Stimulated activated CD8-positive, alpha-beta memory T cell treated with anti-CD3 and anti-CD28 coated beads, Interleukin-4, amount 100 ng/mL, for 4 hours (primary cell): ENCODE results near the gene ATXN1.

Experiments used
- DNase-seq, 2 donors: peaks; one replicate each; pipeline ENCODE4 v3.0.0-alpha.2; 2020; ENCODE audit warnings: low read depth in 2 of 2, low spot score in 1 of 2

The ATXN1 gene

DNA sequence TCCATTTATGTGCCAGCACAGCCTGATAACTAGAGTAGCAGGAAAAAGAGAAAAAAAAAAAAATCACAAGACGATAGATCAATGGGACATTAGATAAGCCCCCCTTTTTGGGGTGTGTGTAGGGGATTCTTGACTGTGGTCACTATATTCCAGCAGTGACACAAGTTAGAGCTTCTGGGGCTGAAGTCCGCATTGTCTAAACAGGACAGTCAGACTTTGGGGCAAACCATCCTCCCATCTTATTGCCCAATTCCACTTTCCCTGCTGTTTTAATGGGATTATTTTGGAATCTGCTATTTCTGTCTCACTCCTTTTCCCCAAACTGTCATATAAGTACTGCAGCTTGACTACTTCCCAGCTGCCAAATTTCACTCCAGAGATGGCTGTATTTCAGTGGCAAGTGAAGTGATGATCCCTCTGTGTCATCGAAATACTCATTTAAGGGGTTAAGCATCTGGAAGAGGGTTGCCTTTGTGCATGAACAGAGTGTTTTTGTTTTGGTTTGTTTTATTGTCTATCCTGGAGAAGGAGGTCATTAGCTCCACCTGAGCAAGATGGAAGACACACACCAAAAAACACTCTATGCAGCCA is 182.5 kb downstream of the ATXN1 start:
- no peak for DNase-seq

DNA sequence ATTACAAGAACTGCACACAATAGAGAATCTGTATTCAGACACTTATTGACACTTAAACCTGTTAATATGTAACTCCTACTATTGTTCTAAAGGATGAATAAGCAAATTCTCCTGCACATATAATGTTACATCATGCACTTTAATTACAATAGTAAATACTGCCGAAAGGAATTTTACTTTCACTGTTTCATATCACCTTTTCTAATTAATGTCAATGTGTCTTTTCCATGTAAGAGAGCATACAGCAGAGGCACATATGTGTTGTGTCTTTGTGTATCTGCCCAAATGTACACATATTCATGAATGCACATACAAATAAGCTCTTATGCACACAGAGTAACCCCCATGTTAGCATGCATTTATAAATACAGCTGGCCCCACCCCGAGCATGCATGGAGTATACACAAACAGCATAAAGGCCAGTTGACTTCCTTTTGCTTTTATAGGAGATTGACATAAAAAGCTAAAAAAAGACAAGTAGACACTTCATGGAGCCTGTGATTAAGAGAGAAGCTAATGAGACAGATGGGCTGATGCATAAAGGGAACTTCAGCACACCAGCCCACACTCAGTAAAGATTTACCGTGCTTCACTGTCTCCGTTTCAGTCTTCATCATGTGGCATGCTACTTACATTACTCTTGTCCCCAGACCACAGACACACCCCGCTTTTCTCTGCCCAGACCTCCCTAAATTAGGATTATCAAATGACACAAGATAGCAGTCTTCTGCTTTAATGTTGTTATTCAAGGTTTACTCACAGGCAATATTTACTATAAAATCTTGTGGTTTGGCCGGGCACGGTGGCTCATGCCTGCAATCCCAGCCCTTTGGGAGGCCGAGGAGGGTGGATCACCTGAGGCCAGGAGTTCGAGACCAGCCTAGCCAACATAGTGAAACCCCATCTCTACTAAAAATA is 184.6 kb downstream of the ATXN1 start:
- no peak for DNase-seq

DNA sequence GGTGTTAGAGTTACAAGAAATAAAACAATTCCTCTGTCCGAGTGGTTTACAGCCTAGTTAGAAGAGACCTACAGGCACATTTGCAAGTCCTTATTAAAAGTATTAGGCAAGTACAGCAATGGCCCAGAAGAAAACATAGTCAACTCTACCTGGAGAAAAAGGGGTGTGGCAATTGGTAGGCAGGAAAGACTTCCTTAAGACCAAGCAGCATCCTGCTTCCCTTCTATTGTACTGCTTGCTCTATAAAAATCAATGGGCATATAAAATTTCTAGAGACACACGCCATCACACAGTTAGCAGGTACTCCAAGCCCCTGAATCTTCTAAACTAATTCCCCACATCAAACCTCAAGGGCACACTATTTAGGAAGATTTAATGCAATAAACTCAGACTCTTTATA is 185.6 kb downstream of the ATXN1 start:
- DNase-seq = no peak

DNA sequence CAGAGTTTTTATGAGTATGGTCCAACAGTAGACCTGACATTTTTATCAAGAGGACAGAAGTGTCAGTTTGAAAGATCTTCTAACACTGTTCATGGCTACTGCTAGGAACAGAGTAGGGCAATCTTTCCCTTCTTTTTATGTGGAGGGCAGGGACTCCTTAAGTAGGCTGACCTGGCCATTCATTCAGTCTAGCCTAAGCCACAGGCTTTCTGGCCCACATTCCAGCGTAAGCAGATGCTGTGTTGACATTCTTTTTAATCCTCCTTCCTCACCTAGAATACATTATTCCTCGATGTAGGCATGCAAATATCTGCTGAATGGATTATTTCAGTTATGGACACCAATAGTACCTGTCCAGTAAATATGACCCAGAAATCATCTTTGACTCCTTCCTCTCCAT is 188.3 kb downstream of the ATXN1 start:
- DNase-seq = no peak

DNA sequence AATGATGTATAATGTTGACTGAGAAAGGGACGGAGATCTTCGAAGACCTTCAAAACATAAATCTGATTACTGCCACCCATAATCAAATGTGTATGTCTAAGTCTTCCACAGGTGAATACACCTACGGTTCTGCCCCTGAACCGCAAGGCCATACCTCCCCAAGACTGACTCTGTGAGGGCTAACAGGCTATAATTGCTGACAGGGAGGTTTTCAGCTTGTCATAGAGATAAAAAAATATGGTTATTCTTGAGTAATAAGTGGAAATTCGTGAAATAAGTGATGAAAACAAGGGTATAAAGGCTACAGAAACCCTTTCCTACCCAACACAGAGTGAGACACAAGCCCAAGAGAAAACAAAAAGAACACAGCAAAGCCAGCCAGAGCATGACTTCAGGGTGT is 188.9 kb downstream of the ATXN1 start:
- DNase-seq = no peak

DNA sequence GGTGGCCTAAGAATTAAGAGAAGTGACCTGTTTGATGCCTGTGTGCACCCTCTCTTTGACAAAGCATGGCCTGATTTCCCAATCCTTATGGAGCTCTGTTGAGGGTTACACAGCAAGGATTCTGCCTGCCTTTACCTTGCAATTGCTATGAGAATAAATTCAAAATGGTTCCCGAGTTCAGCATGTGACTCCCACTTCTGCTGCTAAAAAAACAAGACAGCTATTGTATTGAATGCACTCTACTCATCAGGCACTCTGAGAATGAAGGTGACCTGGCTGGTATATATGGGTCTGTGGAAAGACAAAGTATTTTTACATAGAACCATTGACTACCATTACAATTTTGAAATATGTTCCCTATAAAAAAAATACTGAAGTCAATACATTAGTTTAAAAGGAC is 190.3 kb downstream of the ATXN1 start:
- DNase-seq = no peak

DNA sequence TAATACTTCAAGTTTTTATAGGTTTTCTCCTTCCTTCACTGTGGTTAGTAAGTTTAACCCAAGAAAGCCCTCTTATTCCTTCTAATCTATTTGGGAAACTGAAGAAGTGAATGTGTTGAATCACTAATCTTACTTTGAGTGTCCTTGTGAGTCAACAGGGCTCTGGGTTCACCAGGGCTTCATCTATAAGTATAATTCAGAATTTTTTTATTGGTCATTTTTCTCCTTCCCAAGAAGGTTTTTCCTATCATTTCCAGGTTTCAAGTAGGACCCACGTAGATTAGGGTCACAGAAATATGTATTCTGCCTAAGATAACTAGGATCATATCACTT is 191.1 kb downstream of the ATXN1 start:
- no peak for DNase-seq

DNA sequence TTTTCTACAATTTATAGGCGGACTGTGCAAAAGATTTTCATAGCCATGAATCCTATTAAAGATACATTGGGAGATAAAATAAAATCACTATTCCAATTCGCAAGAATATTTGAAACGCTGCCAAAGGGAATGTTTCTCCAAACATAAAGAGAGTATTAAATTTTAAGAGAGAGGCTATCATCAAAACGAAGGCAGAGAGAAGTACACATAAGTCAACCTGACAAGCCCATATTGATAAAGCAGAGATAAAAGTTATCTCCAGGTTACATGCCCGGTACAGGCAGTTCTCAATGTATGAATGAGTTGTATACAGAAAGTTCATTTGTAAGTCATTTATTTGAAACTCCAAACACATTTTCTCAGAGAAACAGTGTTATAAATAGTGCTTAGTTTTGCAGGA is 193.1 kb downstream of the ATXN1 start:
- no peak for DNase-seq

DNA sequence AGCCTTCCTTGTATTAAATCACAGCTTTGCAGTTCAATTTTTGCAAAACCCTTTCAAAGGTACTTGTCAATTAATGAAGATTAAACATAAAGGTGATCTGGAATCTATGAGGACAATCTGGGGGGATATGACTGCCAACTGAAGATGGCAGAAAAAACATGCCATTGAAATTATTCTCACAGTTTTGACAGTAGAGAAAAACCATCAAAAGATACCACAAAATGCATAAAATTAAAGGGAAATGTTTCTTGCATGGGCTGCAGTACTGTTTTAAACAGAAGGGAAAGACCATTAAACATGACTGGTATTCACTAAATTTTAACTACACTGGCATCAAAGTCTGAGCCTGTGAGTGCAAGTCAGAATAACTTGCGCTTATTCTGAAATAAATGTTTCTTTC is 194.2 kb downstream of the ATXN1 start:
- DNase-seq = no peak

DNA sequence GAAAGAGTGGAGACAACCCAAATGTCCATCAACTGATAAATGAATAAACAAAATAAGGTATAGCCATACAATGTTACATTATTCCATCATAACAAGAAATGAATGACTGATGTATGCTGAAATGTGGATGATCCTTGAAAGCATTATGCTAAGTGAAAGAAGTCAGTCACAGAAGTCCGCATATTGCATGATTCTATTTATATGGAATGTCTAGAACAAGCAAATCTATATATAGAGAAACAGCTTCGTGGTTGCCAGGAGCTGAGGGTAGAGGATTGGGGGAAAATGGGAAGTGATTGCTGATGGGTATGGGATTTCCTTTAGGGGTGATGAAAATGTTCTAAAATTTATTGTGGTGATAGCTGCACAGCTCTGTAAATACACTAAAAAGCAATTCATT is 196.8 kb downstream of the ATXN1 start:
- no peak for DNase-seq

DNA sequence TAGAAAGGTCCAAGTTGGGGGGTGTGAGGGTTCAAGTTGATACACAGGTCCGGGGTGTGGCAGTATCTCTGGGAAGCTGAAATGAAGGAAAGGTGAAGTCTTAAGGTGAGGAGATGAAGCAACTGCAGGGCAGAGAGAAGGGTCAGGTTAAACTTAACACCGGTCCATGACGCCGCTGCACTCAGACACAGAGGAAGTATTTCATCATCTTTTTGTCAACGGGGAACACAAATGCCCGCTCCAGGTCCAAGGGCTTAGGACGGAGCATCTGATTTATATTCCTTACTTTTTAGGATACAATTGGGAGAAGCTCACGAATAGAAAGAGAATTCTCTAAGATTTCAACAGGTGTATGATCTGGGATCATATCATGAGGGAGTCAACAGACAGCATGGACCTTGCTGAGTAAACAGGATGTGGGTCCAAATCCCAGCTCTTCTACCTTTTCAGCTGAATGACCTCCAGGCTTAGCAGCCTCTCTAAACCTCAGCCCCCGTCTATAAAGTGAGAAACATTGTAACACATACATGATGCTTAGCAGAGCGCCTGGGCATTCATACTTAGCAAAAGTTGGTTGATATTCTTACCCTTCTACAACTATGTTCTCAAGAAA is 197.5 kb downstream of the ATXN1 start:
- no peak for DNase-seq

DNA sequence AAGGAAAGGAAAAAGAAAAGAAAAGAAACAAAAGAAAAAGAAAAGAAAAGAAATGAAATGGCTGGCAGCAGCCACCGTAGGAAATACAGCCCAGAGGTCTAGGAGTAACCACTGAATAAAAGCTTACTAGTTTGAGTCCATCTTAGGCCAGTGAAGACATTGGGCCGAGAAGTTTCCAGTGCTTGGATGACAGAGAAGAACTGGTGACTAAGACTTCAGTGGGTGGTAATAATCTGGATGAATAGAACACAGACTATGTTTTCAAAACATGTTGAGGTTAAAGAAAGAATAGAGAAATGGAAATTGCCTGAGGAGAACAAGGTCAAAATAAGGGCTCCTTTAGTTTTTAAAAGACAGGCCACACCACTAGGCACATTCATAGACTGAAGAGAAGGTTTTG is 198.8 kb downstream of the ATXN1 start:
- DNase-seq = no peak

DNA sequence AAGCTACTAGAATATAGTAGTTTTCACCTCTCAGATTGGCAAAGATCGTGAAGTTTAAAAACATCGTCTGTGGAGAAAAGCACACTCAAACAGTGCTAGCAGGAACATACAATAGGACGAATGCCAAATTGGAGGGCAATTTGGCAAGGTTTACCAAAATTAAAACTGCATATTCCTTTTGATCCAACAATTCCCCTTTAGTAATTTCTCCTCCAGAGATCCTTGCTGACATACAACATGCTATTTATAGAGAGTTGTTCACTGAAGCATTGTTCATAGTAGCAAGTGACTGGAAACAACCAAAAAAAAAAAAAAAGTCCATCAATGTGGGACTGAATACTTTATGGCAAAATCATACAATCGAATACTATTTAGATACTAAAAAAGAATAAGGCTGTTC is 202.2 kb downstream of the ATXN1 start:
- no peak for DNase-seq

DNA sequence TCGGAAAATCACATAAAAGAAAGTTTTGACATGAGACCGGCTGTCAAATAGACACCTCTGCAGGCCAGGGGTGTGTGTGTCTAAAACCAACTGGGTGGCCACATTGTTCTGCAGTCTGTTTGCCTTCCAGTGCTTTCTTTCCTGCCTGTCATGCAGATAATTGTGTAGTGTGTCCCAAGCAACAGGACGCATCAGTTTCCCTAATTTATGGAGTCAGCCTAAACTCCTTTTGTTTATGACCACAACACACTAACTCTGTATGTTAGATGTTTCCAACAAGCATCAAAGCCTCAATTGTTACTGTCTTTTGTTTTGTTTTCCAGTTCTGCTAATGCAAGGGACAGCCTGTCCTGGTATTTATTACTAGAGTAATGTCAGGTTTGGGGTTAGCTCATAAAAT is 205.7 kb downstream of the ATXN1 start:
- no peak for DNase-seq

DNA sequence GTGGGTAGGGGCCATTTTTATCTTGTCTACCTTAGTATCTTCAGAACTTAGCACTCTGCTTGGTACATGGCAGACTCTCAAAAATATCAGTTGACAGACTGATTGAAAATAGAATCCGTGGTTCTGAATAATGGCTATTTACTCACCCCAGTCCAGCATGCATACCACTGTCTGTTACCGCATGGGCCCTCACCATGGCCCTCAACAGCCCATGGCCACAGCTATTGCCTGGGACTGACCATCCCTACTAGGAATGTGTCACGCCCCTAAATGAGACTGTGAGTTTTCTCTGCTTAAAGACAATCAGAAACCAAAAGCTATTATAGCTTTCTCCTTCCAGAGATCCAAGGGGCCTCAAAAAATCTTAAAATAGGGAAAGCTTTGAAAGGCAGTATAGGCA is 207.7 kb downstream of the ATXN1 start:
- no peak for DNase-seq

DNA sequence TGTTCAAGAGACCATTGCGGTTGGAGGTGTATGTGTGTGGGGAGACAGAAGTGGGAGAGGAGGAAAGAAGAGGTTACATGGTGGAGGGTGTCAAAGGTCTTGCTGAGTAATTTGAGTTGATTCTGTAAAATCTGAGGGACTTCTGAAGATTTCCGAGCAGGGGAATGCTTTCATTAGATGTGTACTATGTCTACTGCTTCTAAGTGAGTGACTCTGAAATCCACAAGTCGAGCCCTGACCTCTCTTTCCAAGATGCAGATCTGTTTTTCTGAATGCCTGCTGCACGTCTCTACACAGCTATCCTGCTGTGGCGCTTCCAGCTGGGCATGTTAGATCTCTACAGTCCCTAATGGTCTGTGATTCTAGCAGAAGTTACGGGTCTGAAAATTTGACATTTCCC is 209.8 kb downstream of the ATXN1 start:
- DNase-seq = no peak

DNA sequence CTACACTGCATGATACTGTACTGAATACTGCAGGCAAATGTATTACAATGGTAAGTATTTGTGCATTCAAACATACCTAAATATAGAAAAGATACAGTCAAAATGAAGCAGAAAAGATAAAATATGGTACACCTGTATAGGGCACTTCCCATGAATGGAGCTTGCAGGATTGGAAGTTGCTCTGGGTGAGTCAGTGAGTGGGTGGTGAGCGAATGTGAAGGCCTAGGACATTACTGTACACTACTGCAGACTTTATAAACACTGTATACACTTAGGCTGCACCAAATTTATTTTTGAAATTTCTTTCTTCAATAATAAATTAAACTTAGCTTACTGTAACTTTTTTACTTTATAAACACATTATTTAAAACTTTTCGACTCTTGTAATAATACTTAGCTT is 213.1 kb downstream of the ATXN1 start:
- no peak for DNase-seq

DNA sequence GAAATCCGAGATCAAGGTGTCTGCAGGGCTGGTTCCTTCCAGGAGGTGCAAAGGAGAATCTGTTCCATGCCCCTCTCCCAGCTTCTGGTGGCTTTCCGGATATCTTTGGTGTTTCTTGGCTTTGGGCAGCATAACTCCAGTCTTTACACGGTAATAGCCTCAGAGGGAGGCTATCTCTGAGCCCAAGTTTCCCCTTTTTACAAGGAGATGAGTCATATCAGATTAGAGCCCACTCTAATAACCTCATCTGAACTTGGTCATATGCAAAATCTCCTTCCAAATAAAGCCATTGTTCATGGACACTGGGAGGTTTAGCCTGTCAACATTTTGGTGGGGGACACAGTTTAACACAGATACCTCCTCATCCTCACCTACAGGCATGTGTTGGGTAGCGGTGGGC is 213.7 kb downstream of the ATXN1 start:
- DNase-seq = no peak

DNA sequence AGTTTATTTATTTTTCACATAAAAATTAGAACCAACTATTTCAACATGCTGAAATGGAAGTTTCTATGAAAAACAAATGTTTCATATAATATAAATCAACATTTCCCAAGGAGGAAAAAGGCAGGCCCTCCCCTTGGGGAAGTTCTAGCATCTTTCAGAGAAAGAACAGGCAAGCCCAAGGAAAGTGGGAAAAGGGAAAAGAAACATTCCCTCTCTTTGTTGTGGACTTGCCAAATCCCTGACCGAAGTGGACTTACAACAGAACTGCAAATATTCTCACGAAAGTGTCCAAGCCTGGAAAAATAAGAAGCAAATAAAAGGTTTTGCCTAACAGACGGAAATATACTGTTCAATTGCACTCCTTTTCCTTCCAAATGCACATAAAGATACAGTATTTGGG is 214.4 kb downstream of the ATXN1 start:
- DNase-seq = no peak

DNA sequence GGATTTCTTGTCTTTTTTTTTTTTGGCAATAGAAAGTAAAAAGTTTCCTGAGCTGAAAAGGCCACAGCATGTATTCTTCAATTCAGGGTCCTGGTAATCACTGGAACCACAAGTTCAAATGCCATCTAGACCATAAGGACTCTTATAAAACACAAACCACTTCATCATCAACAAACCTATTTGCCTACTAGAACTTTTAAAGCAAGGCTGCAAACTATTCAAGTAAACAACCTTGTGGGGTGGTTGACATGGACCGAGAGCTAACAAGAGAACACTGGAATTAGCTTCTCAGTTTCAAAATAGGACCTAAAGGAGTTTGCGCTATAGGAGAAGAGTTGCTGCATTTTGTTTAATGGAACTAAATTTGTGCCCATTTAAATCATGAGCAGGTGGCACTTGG is 215.9 kb downstream of the ATXN1 start:
- no peak for DNase-seq

DNA sequence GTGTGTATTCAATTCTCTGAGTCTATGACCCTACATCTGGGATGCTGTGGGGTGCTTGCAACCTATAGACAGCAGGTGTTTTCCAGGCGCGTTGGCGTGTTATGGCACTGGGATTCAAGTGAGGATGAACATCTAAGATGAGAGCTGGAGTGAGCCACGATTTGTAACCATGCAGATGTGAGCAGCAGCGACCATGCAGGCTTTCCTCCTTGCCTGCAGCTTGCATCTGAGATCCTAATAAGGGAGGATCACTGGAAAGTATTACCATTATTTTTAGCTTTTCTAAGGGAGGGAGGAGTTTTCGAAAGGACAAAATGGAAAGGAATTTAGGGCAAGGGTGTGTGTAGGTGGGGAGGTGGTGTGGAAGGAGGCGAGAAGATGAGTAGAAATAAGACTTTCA is 216.7 kb downstream of the ATXN1 start:
- DNase-seq = no peak

DNA sequence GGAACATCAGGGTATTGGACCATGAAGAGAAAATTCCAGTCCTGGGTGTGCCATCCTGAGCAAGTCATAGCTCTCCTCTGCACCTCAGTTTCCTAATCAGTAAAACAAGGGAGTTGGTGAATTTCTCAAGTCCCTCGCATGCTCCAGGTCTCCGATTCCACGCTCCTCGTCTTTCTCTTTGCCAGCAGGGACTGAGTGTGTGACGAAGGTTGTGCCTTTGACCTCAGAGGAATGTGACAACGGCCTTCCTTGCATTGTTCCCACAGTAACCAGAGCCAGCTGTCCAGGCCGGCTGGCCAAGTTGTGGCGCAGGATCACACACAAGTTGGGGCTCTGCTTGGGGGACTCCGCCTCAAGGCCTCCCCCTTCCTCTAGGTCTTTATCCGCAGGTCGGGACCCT is 217.3 kb downstream of the ATXN1 start:
- no peak for DNase-seq

DNA sequence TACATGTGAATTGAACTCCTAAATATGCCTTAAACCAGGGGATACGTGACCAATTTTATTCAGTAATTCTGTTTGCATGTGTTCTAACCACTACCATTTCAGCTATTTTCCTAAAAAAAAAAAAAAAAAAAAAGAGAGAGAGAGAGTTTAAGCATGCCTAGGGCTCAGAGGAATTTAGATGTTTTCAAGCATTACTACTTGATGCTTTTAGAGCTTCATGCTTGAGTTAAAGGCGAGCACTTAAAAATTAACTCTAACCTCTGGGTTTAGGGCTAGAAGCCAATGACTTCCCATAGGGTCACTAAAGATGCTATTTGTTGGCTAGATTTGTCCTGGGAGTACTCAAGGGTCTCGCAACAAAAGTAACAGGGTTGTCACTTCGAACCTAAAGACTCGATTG is 217.7 kb downstream of the ATXN1 start:
- no peak for DNase-seq
